H9 (cell line): ENCODE measurements around the gene HEMGN. TPM values are rescaled to one million over a fixed set of nuclear protein-coding genes. Genes with fewer than 3 reads are reported as not detected.

Experiments
- DNase-seq: peaks from one replicate; pipeline ENCODE4 v3.0.0-alpha.2; 2017
- H2AFZ ChIP-seq: one replicate; pipeline ENCODE4 v1.6.1; 2013; ENCODE audit warnings: mild to moderate bottlenecking, low read length, control low read depth, moderate library complexity
- H2AK5ac ChIP-seq: 2 replicates; pipeline ENCODE4 v1.6.1; 2013; ENCODE audit warnings: low read length, control low read depth, mixed read lengths; ENCODE audit not compliant: insufficient read length
- H2BK120ac ChIP-seq: one replicate; pipeline ENCODE4 v1.6.1; 2013; ENCODE audit warnings: low read depth, mild to moderate bottlenecking, low read length, control low read depth, inconsistent platforms; ENCODE audit not compliant: poor library complexity, severe bottlenecking
- H2BK12ac ChIP-seq: 2 replicates; pipeline ENCODE4 v1.6.1; 2013; ENCODE audit warnings: low read length, control low read depth, mixed read lengths, low read depth; ENCODE audit not compliant: insufficient read length
- H2BK15ac ChIP-seq: 2 replicates; pipeline ENCODE4 v1.6.1; 2013; ENCODE audit warnings: low read depth, low read length, control low read depth
- H2BK20ac ChIP-seq: one replicate; pipeline ENCODE4 v1.6.1; 2013; ENCODE audit warnings: low read depth, mild to moderate bottlenecking, low read length, control low read depth, inconsistent platforms; ENCODE audit not compliant: poor library complexity, severe bottlenecking
- H2BK5ac ChIP-seq: 2 replicates; pipeline ENCODE4 v1.6.1; 2013; ENCODE audit warnings: low read length, control low read depth, mixed read lengths; ENCODE audit not compliant: insufficient read length
- H3K14ac ChIP-seq: 2 replicates; pipeline ENCODE4 v1.6.1; 2013; ENCODE audit warnings: low read length, control low read depth; ENCODE audit not compliant: insufficient read depth
- H3K18ac ChIP-seq: 2 replicates; pipeline ENCODE4 v1.6.1; 2013; ENCODE audit warnings: low read depth, mild to moderate bottlenecking, mixed read lengths, low read length, control low read depth; ENCODE audit not compliant: insufficient read length
- H3K23ac ChIP-seq: 2 replicates; pipeline ENCODE4 v1.6.1; 2013; ENCODE audit warnings: low read length, control low read depth, mixed read lengths, low read depth; ENCODE audit not compliant: insufficient read length
- H3K23me2 ChIP-seq: 2 replicates; pipeline ENCODE4 v1.6.1; 2013; ENCODE audit warnings: low read depth, mild to moderate bottlenecking, mixed read lengths, low read length, control low read depth; ENCODE audit not compliant: insufficient read length, poor library complexity, severe bottlenecking
- H3K27ac ChIP-seq: 2 replicates; pipeline ENCODE4 v1.5.1; 2013; ENCODE audit warnings: low read length, control low read depth, mixed read lengths, low read depth; ENCODE audit not compliant: insufficient read length
- H3K27me3 ChIP-seq: 2 replicates; pipeline ENCODE4 v1.6.1; 2013; ENCODE audit warnings: low read length, control low read depth, inconsistent platforms; ENCODE audit not compliant: insufficient read depth
- H3K4ac ChIP-seq: 2 replicates; pipeline ENCODE4 v1.6.1; 2013; ENCODE audit warnings: low read depth, mild to moderate bottlenecking, control low read depth, inconsistent platforms, low read length, moderate library complexity
- H3K4me1 ChIP-seq: 2 replicates; pipeline ENCODE4 v1.6.1; 2013; ENCODE audit warnings: low read length, control low read depth, inconsistent platforms; ENCODE audit not compliant: insufficient read depth
- H3K4me2 ChIP-seq: 2 replicates; pipeline ENCODE4 v1.6.1; 2013; ENCODE audit warnings: low read length, control low read depth, mixed read lengths; ENCODE audit not compliant: insufficient read length, insufficient read depth
- H3K56ac ChIP-seq: 2 replicates; pipeline ENCODE4 v1.6.1; 2013; ENCODE audit warnings: low read depth, mild to moderate bottlenecking, mixed read lengths, low read length, control low read depth; ENCODE audit not compliant: insufficient read length
- H3K79me1 ChIP-seq: 2 replicates; pipeline ENCODE4 v1.6.1; 2013; ENCODE audit warnings: low read depth, mild to moderate bottlenecking, moderate library complexity, low read length, control low read depth, inconsistent platforms; ENCODE audit not compliant: insufficient read depth, poor library complexity, severe bottlenecking
- H3K79me2 ChIP-seq: 2 replicates; pipeline ENCODE4 v1.6.1; 2013; ENCODE audit warnings: low read length, control low read depth, inconsistent platforms; ENCODE audit not compliant: insufficient read depth
- H3K9ac ChIP-seq: 2 replicates; pipeline ENCODE4 v1.6.1; 2013; ENCODE audit warnings: low read length, control low read depth, mixed read lengths; ENCODE audit not compliant: insufficient read length; ENCODE audit errors: extremely low read depth
- H3K9me3 ChIP-seq: one replicate; pipeline ENCODE4 v1.6.1; 2013; ENCODE audit warnings: low read depth, low read length, inconsistent platforms; ENCODE audit not compliant: control insufficient read depth
- H3T11ph ChIP-seq: one replicate; pipeline ENCODE4 v1.6.1; 2013; ENCODE audit warnings: mild to moderate bottlenecking, low read length, control low read depth, inconsistent platforms
- H4K20me1 ChIP-seq: one replicate; pipeline ENCODE4 v1.6.1; 2013; ENCODE audit not compliant: control insufficient read depth, insufficient read length, insufficient read depth
- H4K5ac ChIP-seq: 2 replicates; pipeline ENCODE4 v1.6.1; 2013; ENCODE audit warnings: low read depth, mild to moderate bottlenecking, mixed read lengths, low read length, control low read depth; ENCODE audit not compliant: insufficient read length
- H4K8ac ChIP-seq: replicated peaks from 2 replicates; pipeline ENCODE4 v1.6.1; 2013; ENCODE audit warnings: low read length, control low read depth, mixed read lengths, low read depth; ENCODE audit not compliant: insufficient read length
- H4K91ac ChIP-seq: 2 replicates; pipeline ENCODE4 v1.6.1; 2013; ENCODE audit warnings: low read depth, mild to moderate bottlenecking, moderate library complexity, mixed read lengths, low read length, control low read depth; ENCODE audit not compliant: insufficient read length
- H3K27ac Mint-ChIP-seq, 3 experiments: 2 replicates in 2 of 3; 3 replicates in 1 of 3; pipeline ENCODE4 v1.8.0; 2020 to 2021; ENCODE audit warnings: mixed read lengths in 3 of 3, mild to moderate bottlenecking in 1 of 3, moderate library complexity in 1 of 3
- H3K27me3 Mint-ChIP-seq: 2 replicates; pipeline ENCODE4 v1.8.0; 2021; ENCODE audit warnings: low read depth, mild to moderate bottlenecking, moderate library complexity, mixed read lengths
- H3K36me3 Mint-ChIP-seq, 3 experiments: 2 replicates in 2 of 3; 3 replicates in 1 of 3; pipeline ENCODE4 v1.8.0; 2020 to 2021; ENCODE audit warnings: low read depth in 3 of 3, mixed read lengths in 3 of 3; ENCODE audit not compliant: insufficient read depth in 1 of 3
- H3K4me1 Mint-ChIP-seq, 2 experiments: 2 replicates each; pipeline ENCODE4 v1.8.0; 2020; ENCODE audit warnings: mixed read lengths in 2 of 2
- H3K4me3 Mint-ChIP-seq, 2 experiments: 2 replicates in 1 of 2; 3 replicates in 1 of 2; pipeline ENCODE4 v1.8.0; 2020 to 2021; ENCODE audit warnings: mild to moderate bottlenecking in 2 of 2, mixed read lengths in 2 of 2, moderate library complexity in 1 of 2
- H3K9me3 Mint-ChIP-seq, 2 experiments: 2 replicates in 1 of 2; 3 replicates in 1 of 2; pipeline ENCODE4 v1.8.0; 2020; ENCODE audit warnings: mild to moderate bottlenecking in 2 of 2, mixed read lengths in 2 of 2, moderate library complexity in 1 of 2
- CTCF ChIP-seq: fragments of 200-600 bp; sonication (generic); conservative IDR thresholded peaks from 3 replicates; pipeline ENCODE4 v1.8.0; 2021; ENCODE audit warnings: antibody characterized with exemption, mild to moderate bottlenecking
- WGBS: extraction: QIAGEN DNeasy Blood & Tissue Kit; methylation state at CpG from one replicate; pipeline ENCODE4 v1.1.7; 2013; ENCODE audit warnings: missing lambda C conversion rate, low lambda C conversion rate, mixed read lengths; ENCODE audit not compliant: insufficient read length; ENCODE audit errors: extremely low coverage; 5-methylcytosine and 5-hydroxymethylcytosine counted together
- total RNA-seq: library from RNA; stranded (reverse); gene quantifications from 2 replicates; pipeline ENCODE4 v1.2.1, GENCODE V29; 2021

The HEMGN gene
- total RNA-seq, 1 experiment from 2014 or later: not detected

GRCh38 chr9:97892421-97892820 is 45.6 kb downstream of the HEMGN start:
- Histone ChIP-seq H3K14ac (no peak overlapping the region), H4K5ac (no peak overlapping the region), H3K4me2 (no peak overlapping the region), H4K8ac (no peak overlapping the region), H2BK120ac (no peak overlapping the region), H3K4ac (no peak overlapping the region), H3K23me2 (no peaks in the 10 kb centered on the region), H2BK15ac (no peak overlapping the region), H3K23ac (no peak overlapping the region), H4K91ac (no peak overlapping the region), H3K4me1 (no peaks in the 10 kb centered on the region), H2BK12ac (no peak overlapping the region), H2BK20ac (no peak overlapping the region), H3K79me1 (no peaks in the 10 kb centered on the region), H2AFZ (no peak overlapping the region), H3K9ac (no peak overlapping the region), H3K27me3 (no peaks in the 10 kb centered on the region), H3K18ac (no peak overlapping the region), H2BK5ac (no peak overlapping the region), H3K9me3 (no peaks in the 10 kb centered on the region), H4K20me1 (no peaks in the 10 kb centered on the region), H3K27ac (no peak overlapping the region), H2AK5ac (no peak overlapping the region), H3T11ph (no peak overlapping the region), H3K56ac (no peak overlapping the region), H3K79me2 (no peaks in the 10 kb centered on the region)
- DNase-seq: no peak
- Mint-ChIP-seq H3K27me3 (peaks cover 62% of the 10 kb centered on the region), H3K27ac (no peak overlapping the region), H3K36me3 (no peaks in the 10 kb centered on the region), H3K4me3 (no peak overlapping the region), H3K9me3 (peaks cover 0 to 3% of the 10 kb centered on the region in 2 experiments; a peak in 1 of 5 replicates), H3K4me1 (peaks cover 9 to 10% of the 10 kb centered on the region in 2 experiments)
- no peak for TF ChIP-seq CTCF
- no CpG with 5 or more reads among the region's 2 CpGs for WGBS
